SK-N-SH (cell line): ENCODE data around the gene LOXHD1. TPM values are rescaled to one million over a fixed set of nuclear protein-coding genes. Genes with fewer than 3 reads are reported as not detected.

Source experiments
- CTCF ChIA-PET: fragments of 300-600, 350-600 bp; formaldehyde crosslinking; extraction: SDS; loops from one replicate; lab custom pipeline; 2021; lab: Yijun Ruan, JAX
- POLR2A ChIA-PET: fragments of 350-600 bp; sonication (Branson Sonifier 250); formaldehyde crosslinking; extraction: SDS; loops from one replicate; lab custom pipeline; 2020; ENCODE audit warnings: antibody characterized with exemption, inconsistent platforms; lab: Yijun Ruan, JAX
- DNase-seq: peaks from one replicate; pipeline ENCODE4 v3.0.0; 2012
- H2AFZ ChIP-seq: fragments of 200-600 bp; sonication (generic); 2 replicates; pipeline ENCODE4 v1.8.1; 2016; ENCODE audit warnings: antibody characterized with exemption, mild to moderate bottlenecking, low read depth
- H3F3A ChIP-seq: fragments of 200-600 bp; sonication (generic); replicated peaks from 2 replicates; pipeline ENCODE3; 2016; ENCODE audit warnings: antibody characterized with exemption, mild to moderate bottlenecking; ENCODE audit not compliant: insufficient read depth
- H3K27ac ChIP-seq, 2 experiments: fragments of 200-500 bp in 1 of 2; fragments of 200-600 bp in 1 of 2; sonication (Bioruptor generic) in 1 of 2; sonication (generic), shearing (Covaris generic) in 1 of 2; 2 replicates each; pipeline versions ENCODE4 v1.5.1 to v1.6.1; 2014 to 2016; ENCODE audit warnings: low read depth in 2 of 2, inconsistent platforms in 1 of 2, low read length in 1 of 2, mild to moderate bottlenecking in 1 of 2, mixed read lengths in 1 of 2
- H3K27me3 ChIP-seq: fragments of 200-600 bp; sonication (generic), shearing (Covaris generic); 2 replicates; pipeline ENCODE4 v1.6.1; 2016; ENCODE audit warnings: mixed run types; ENCODE audit not compliant: insufficient read depth
- H3K36me3 ChIP-seq, 2 experiments: fragments of 200-500 bp in 1 of 2; fragments of 200-600 bp in 1 of 2; sonication (Bioruptor generic) in 1 of 2; sonication (generic) in 1 of 2; replicated peaks in 1 of 2; 2 replicates each; pipeline versions ENCODE3 to v1.5.1; 2014 to 2016; ENCODE audit warnings: low read length in 1 of 2, mild to moderate bottlenecking in 1 of 2; ENCODE audit not compliant: insufficient read depth in 2 of 2, control insufficient read depth in 1 of 2
- H3K4me1 ChIP-seq, 2 experiments: fragments of 200-500 bp in 1 of 2; fragments of 200-600 bp in 1 of 2; sonication (Bioruptor generic) in 1 of 2; sonication (generic), shearing (Covaris generic) in 1 of 2; 2 replicates each; pipeline versions ENCODE4 v1.5.1 to v1.6.1; 2014 to 2016; ENCODE audit warnings: low read depth in 1 of 2, low read length in 1 of 2, mixed run types in 1 of 2; ENCODE audit not compliant: insufficient read depth in 2 of 2, control insufficient read depth in 1 of 2
- H3K4me2 ChIP-seq: fragments of 200-600 bp; sonication (generic), shearing (Covaris generic); 2 replicates; pipeline ENCODE4 v1.6.1; 2017; ENCODE audit warnings: mixed run types
- H3K4me3 ChIP-seq, 2 experiments: fragments of 200-500 bp in 1 of 2; fragments of 200-600 bp in 1 of 2; sonication (Bioruptor generic) in 1 of 2; sonication (generic), shearing (Covaris generic) in 1 of 2; 2 replicates each; pipeline versions ENCODE4 v1.5.1 to v1.8.1; 2014 to 2016; ENCODE audit warnings: low read depth in 2 of 2, inconsistent platforms in 1 of 2, low read length in 1 of 2, mild to moderate bottlenecking in 1 of 2, mixed read lengths in 1 of 2, moderate library complexity in 1 of 2
- H3K79me2 ChIP-seq: fragments of 200-600 bp; sonication (generic); 2 replicates; pipeline ENCODE4 v1.8.1; 2017; ENCODE audit warnings: mild to moderate bottlenecking; ENCODE audit not compliant: insufficient read depth
- H3K9ac ChIP-seq: fragments of 200-600 bp; sonication (generic); 2 replicates; pipeline ENCODE4 v1.6.1; 2017; ENCODE audit warnings: mixed run types
- H3K9me2 ChIP-seq: fragments of 200-600 bp; sonication (generic); 2 replicates; pipeline ENCODE4 v1.6.1; 2017; ENCODE audit warnings: mixed run types
- H3K9me3 ChIP-seq: fragments of 200-600 bp; sonication (generic); 2 replicates; pipeline ENCODE4 v1.6.1; 2017; ENCODE audit warnings: mixed run types, mild to moderate bottlenecking, moderate library complexity
- H4K20me1 ChIP-seq: fragments of 200-600 bp; sonication (generic); 2 replicates; pipeline ENCODE4 v1.6.1; 2017; ENCODE audit warnings: mild to moderate bottlenecking, mixed run types; ENCODE audit not compliant: insufficient read depth
- FOSL2 ChIP-seq: IDR thresholded peaks from 2 replicates; pipeline ENCODE4 v1.4.0; 2012; ENCODE audit warnings: low read depth, mild to moderate bottlenecking, moderate library complexity, borderline replicate concordance
- GABPA ChIP-seq: IDR thresholded peaks from 2 replicates; pipeline ENCODE4 v1.4.0; 2012; ENCODE audit warnings: low read depth, mild to moderate bottlenecking
- GATA2 ChIP-seq: sonication (generic); formaldehyde crosslinking; IDR thresholded peaks from 2 replicates; pipeline ENCODE4 v1.5.0; 2020; ENCODE audit warnings: mild to moderate bottlenecking, missing genetic modification reagents
- MXI1 ChIP-seq: IDR thresholded peaks from 2 replicates; pipeline ENCODE4 v1.6.1; 2012; ENCODE audit warnings: mild to moderate bottlenecking, low read depth, low read length, improper control_type of control experiment
- NRF1 ChIP-seq: IDR thresholded peaks from 2 replicates; pipeline ENCODE4 v1.6.1; 2012; ENCODE audit warnings: low read depth, mild to moderate bottlenecking, low read length
- PBX3 ChIP-seq: IDR thresholded peaks from 2 replicates; pipeline ENCODE4; 2012
- POLR2AphosphoS5 ChIP-seq: IDR thresholded peaks from 2 replicates; pipeline ENCODE4 v1.6.1; 2012; ENCODE audit warnings: low read depth, low read length
- RCOR1 ChIP-seq: fragments of 150-350 bp; IDR thresholded peaks from 2 replicates; pipeline ENCODE4 v1.6.1; 2017; ENCODE audit warnings: antibody characterized with exemption, low read length
- REST ChIP-seq: IDR thresholded peaks from 2 replicates; pipeline ENCODE4 v1.6.1; 2012; ENCODE audit warnings: mild to moderate bottlenecking, low read depth, low read length, moderate library complexity
- RXRA ChIP-seq: IDR thresholded peaks from 2 replicates; pipeline ENCODE4 v1.4.0; 2012; ENCODE audit warnings: low read depth, mild to moderate bottlenecking, borderline replicate concordance
- SIN3A ChIP-seq: IDR thresholded peaks from 2 replicates; pipeline ENCODE4 v1.6.1; 2012; ENCODE audit warnings: low read depth, mild to moderate bottlenecking, low read length, moderate library complexity, borderline replicate concordance
- SMC3 ChIP-seq: IDR thresholded peaks from 2 replicates; pipeline ENCODE4 v1.6.1; 2012; ENCODE audit warnings: low read depth, low read length, improper control_type of control experiment
- TAF1 ChIP-seq: IDR thresholded peaks from 2 replicates; pipeline ENCODE4 v1.6.1; 2012; ENCODE audit warnings: low read depth, mild to moderate bottlenecking, low read length, moderate library complexity, borderline replicate concordance
- TCF12 ChIP-seq: IDR thresholded peaks from 2 replicates; pipeline ENCODE4 v1.4.0; 2012
- WGBS: methylation state at CpG from one replicate; pipeline ENCODE4 v1.1.6; 2017; ENCODE audit warnings: low lambda C conversion rate; 5-methylcytosine and 5-hydroxymethylcytosine counted together
- polyA plus RNA-seq, 3 experiments: library from polyadenylated mRNA; depleted of rRNA; stranded (reverse); fragments of >200 nt; gene quantifications; 2 replicates each; pipeline ENCODE4 v1.2.3, GENCODE V29; 2012

LOXHD1 gene
- polyA plus RNA-seq, 1 of the 3 experiments (the other 2 are of a cell fraction): not detected

GRCh38 chr18:46565256-46565655 is 91.8 kb downstream of the LOXHD1 start:
- POLR2A ChIA-PET: no interaction called here
- 29% methylated on average over 5 of the region's 5 CpGs for WGBS

GRCh38 chr18:46563317-46563716 is 93.7 kb downstream of the LOXHD1 start:
- Histone ChIP-seq H3K9ac (no peak overlapping the region), H2AFZ (no peak overlapping the region), H3K9me2 (no peaks in the 10 kb centered on the region), H3K79me2 (no peaks in the 10 kb centered on the region), H4K20me1 (no peaks in the 10 kb centered on the region), H3K36me3 (no peaks in the 10 kb centered on the region)
- DNase-seq: no peak
- POLR2A ChIA-PET: no interaction called here
- TF ChIP-seq SIN3A: no peak
- TF ChIP-seq TCF12: no peak
- no peak for TF ChIP-seq NRF1
- TF ChIP-seq GATA2 (CRISPR knock-in tag): no peak
- no peak for TF ChIP-seq PBX3
- no peak for TF ChIP-seq REST
- TF ChIP-seq RXRA: no peak
- no peak for TF ChIP-seq FOSL2
- no peak for TF ChIP-seq RCOR1
- TF ChIP-seq MXI1: no peak
- no peak for TF ChIP-seq GABPA
- TF ChIP-seq, all 33 proteins: peak for 0
- Histone ChIP-seq H3K27ac (no peak overlapping the region), H3K9me3 (no peaks in the 10 kb centered on the region), H3F3A (no peaks in the 10 kb centered on the region), H3K4me3 (no peak overlapping the region), H3K4me2 (no peak overlapping the region), H3K4me1 (no peaks in the 10 kb centered on the region), H3K27me3 (no peaks in the 10 kb centered on the region)
- CTCF ChIA-PET: interaction anchor here (0.8 to 1.4 kb wide), 4 partner anchors 11 to 95 kb away, joined by 3 to 4 read pairs (median 3); no protein-coding TSS in a partner anchor
- WGBS: 57% methylated on average over 4 of the region's 4 CpGs

More at GRCh38 chr18:46565256-46565655, 91.8 kb downstream of the LOXHD1 start:
- Histone ChIP-seq H3K27ac (no peak overlapping the region), H3K79me2 (no peaks in the 10 kb centered on the region), H3K9me3 (no peaks in the 10 kb centered on the region), H3K36me3 (no peaks in the 10 kb centered on the region), H2AFZ (no peak overlapping the region), H4K20me1 (no peaks in the 10 kb centered on the region), H3K9ac (no peak overlapping the region), H3F3A (no peaks in the 10 kb centered on the region), H3K4me3 (no peak overlapping the region), H3K27me3 (no peaks in the 10 kb centered on the region), H3K4me2 (no peak overlapping the region), H3K9me2 (no peaks in the 10 kb centered on the region), H3K4me1 (no peaks in the 10 kb centered on the region)
- CTCF ChIA-PET: interaction anchor here (1.0 kb wide), 1 partner anchor 284 kb away, joined by 3 read pairs; no protein-coding TSS in a partner anchor
- no peak for DNase-seq
- no peak for TF ChIP-seq TAF1
- TF ChIP-seq SMC3: no peak
- no peak for TF ChIP-seq POLR2AphosphoS5
